HG03342 (cell line): ENCODE measurements around the gene CYP26B1.

Source experiments
- ATAC-seq: cut with Tn5 transposase; IDR thresholded peaks from one replicate; pipeline ENCODE4 v1.9.1; 2021; ENCODE audit warnings: mild to moderate bottlenecking, moderate library complexity; ENCODE audit not compliant: unreplicated experiment

The CYP26B1 gene

DNA sequence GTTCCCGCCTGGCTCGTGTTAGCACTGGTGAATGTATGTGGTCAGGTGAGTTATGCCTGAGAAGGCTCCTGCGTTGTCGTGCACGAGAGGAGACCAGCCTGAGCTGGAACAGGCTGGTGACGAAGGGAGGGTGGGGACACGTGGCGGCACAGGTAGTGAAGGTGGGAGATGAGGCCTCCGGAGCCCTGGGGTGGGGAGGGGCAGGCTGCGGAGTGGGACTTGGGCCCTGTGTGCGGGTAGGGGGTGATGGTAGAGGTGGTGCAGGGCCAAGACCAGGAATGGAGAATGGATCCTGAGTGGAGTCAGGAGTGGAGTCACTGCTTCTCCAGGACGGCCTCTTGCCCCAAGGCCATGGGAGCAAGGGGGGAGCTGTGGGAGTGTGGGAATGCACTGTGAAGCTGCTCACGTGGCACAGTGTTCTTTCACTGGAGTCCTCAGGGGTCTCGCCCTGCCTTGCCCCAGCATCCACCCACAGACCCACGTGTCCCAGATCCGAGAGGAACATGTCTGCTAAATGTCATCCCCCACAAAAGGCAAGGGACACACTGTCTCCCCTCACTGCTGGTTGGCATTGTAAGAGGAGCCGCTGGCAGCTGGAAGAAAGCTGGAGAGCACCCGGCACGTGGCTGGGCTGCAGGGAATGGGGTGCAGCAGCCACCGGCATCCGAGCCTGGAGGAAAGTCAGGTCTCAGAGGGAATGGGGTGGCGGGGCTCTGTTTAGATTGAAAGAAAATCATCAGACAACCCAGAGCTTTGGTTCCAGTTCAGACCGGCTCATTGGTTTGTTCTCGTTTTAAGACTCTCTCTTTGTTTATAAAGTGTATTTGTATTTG, 63.7 kb downstream of the CYP26B1 start:
- no peak for ATAC-seq

DNA sequence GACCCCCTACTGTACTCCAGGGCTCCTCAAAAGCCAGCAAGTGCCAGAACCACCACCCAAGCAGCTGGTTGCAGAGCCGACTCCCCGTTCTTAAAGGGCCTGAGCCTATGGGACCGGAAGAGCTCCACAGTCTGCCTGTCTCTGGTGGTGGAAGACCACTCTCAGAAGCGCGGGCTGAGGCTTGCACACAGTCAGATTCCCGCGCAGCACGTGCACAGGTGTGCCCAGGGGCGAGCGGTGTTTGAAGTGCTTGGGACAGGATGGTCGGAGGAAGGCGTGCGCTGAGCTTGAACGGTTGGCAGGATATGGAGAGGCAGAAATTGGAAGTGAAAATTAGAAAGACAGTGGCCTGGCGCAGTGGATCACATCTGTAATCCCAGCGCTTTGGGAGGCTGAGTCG, 64.8 kb downstream of the CYP26B1 start:
- no peak for ATAC-seq

DNA sequence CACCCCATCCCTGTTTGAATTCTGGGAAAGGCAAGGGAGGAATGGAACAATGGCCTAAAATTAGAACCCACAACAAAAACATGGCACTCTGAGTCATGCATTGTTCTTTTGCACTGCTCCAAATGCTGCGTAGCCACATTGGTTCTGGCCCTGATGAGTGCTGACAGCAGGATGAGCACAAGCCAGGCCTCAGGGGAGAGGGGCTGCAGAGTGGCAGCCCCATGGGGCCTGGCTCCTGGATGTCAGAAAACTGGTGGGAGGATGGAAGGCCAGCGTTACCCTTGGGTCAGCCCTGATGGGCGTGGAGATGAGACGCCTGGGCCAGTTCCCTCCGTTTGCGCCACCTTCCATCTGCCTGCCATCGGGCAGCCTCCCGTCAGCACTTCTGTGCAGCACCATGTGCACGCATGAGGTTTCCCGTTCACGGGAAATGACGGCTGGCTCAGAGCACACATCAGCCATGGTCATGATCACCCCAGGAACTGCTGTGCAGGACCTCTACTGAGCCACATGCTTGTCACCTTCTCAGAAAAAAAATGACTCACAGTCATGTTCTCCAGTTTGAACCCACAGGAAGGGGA, 65.6 kb downstream of the CYP26B1 start:
- no peak for ATAC-seq

DNA sequence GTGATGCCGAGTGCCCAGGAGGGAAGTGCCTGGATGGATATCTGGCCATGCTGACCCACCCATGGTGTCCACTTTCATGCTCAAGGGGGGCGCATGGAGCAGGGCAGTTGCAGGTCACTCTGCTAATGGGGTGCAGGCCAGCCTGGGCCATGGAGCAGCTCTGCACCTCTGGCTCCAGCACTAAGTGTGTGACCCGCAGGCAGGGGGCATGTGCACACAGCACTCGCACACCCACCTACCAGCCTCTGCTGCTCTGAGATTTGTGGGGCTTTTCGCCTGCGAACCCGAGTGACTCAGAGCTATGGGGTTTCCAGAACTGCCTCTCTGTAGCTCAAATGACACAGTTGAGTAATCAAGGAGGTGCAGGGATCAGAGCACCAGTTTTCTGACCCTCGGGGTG, 66.2 kb downstream of the CYP26B1 start:
- ATAC-seq, result no peak

DNA sequence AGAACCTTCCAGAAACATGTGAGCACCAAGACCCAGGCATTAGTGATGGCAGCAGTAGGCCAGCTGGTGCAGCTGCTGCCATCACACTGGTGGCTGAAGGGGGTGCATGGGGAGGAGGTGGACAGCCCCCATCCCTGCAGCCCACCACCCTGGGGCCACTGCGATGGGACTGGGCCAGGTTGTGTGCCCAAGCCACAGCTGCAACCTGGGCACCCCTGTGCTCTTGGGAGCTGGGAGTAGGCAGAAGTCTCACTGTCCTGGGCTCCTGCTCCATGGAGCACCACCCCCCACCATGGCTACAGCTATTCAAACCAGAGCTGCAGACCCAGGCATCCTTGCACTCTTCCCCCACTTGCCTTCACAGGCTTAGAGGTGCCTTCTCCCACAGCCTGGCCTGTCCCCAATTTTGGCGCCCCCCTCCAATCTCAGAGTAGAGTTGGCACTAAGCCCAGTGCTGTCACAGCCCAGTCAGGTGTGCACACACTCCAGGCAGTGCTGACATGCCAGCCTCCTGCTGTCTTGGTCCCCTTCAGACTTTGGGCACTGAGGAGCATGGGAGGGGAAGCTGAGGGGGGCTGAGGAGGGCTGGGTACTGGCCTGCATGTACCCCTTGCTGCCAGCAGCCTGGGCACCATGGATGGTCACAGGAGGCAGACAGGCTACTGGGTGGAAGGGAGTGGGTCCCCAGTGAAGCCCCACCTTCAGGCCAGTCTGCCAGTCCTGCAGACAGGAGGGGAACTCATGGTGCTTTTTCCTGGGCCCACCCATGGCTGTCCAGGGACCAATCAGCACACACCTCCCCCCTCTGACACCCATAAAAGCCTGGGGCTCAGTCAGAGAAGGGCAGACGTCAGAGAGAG, 67.1 kb downstream of the CYP26B1 start:
- no peak for ATAC-seq
